GM18951 (cell line): ENCODE measurements around the gene NRG3.

ENCODE experiments used
- POLR2A ChIP-seq: IDR thresholded peaks from 4 replicates; pipeline ENCODE4 v1.6.1; 2011; ENCODE audit warnings: mild to moderate bottlenecking; ENCODE audit not compliant: insufficient read length, insufficient read depth; ENCODE audit errors: extremely low read depth
- in situ Hi-C: fragments of 300-500 bp; cut with MboI; formaldehyde crosslinking; loops from one replicate; pipeline ENCODE4 v1.12.0; 2022; ENCODE audit warnings: low sequenced_read_pairs, mixed read lengths, inconsistent platforms; ENCODE audit not compliant: unreplicated experiment

Gene NRG3

GRCh38 chr10:82194419-82194818 lies 319.4 kb downstream of the NRG3 start:
- TF ChIP-seq POLR2A = no peak
- in situ Hi-C loops = no loop called here

DNA sequence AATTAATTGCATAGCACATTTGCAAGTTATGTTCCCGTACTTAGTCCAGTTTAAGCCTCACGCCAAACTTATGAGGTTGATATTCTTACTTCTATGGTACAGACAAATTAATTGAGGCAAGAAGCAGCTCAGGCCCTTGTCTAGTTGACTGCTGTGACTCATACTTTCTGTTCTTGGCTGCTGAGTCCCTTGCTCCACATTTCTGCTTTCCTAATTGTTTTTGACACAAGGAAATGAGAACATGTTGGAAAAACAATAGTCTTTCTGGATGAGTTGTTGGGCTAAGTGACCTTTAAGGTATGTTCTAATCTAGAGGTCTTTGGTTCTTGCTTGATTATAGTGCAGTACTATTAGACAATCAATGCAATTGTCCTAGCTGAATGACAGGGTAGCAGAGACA lies 331.8 kb downstream of the NRG3 start:
- in situ Hi-C loops = no loop called here
- TF ChIP-seq POLR2A = no peak

DNA sequence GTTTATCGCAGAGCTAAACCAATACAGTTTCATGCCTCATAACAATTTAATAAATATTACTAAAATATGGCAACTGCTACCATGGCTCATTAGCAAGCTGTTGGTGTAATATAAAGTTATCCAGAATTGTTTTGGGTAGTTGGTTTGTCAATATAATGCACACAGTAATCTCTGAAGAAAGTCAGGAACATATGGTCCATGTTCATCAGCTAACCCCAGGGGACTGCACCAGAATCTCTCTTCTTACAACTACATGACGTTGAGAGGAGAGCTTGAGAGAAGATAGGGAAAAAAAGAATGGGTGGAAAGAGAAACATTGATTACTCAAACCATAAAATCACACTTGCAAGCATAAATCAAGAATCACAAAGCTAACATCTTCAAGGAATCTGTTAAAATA lies 333.7 kb downstream of the NRG3 start:
- in situ Hi-C loops = no loop called here
- TF ChIP-seq POLR2A = no peak

DNA sequence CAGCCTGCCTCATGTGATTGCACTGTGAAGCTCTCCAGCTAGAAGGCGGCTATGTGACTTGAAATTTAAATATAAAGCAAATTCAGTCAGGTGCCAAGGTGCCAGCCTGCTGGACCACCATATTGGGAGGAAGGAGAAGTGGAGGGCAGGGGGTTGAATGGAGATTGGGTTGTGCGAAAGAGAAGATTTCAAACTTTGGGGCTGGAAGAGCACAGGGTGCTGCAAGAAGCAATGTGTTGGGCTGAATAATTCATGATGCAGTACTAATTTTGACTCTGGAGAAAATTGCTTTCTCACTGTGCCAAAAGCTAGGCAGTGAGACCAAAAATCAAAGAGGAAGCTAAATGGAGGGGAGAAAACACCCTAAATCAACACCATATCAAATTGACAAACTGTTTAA lies 335.3 kb downstream of the NRG3 start:
- TF ChIP-seq POLR2A = no peak
- in situ Hi-C loops = no loop called here

GRCh38 chr10:82211346-82211745 lies 336.4 kb downstream of the NRG3 start:
- no peak for TF ChIP-seq POLR2A
- in situ Hi-C loops = no loop called here

- TF ChIP-seq POLR2A = no peak
- in situ Hi-C loops = no loop called here
Measured at GRCh38 chr10:82212753-82213152, 337.8 kb downstream of the NRG3 start.

- TF ChIP-seq POLR2A = no peak
- in situ Hi-C loops = no loop called here
Measured at GRCh38 chr10:82213784-82214183, 338.8 kb downstream of the NRG3 start.

- TF ChIP-seq POLR2A = no peak
- in situ Hi-C loops = no loop called here
Measured at GRCh38 chr10:82221056-82221455, 346.1 kb downstream of the NRG3 start.

DNA sequence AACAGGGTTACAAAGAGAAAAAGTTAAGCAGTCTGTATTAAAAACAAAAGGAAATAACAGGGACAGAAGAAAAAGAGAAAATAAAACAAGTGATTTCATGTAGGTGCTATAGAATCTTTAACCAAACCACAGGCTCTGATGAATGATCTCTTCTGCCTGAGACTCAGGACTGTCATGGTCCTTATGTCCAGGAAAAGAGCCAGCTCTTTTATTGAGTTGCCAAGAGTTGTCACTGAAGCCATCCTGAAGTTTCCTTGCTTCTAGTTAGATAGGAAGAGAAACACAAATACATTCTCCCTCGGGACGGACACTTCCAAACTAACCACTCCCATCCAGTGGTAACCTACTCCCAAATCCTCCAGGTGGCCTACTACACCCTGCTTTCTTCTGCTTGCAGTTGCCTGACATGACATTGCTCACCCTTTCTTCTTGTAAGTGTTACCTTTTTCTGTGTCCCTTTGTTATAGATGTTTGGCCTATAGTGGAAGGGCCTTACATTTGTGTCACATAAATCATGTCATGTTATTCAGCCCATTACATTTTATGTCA lies 346.7 kb downstream of the NRG3 start:
- no peak for TF ChIP-seq POLR2A
- in situ Hi-C loops = no loop called here

GRCh38 chr10:82228701-82229100 lies 353.7 kb downstream of the NRG3 start:
- no peak for TF ChIP-seq POLR2A
- in situ Hi-C loops = no loop called here

GRCh38 chr10:82234173-82234572 lies 359.2 kb downstream of the NRG3 start:
- in situ Hi-C loops = no loop called here
- no peak for TF ChIP-seq POLR2A

DNA sequence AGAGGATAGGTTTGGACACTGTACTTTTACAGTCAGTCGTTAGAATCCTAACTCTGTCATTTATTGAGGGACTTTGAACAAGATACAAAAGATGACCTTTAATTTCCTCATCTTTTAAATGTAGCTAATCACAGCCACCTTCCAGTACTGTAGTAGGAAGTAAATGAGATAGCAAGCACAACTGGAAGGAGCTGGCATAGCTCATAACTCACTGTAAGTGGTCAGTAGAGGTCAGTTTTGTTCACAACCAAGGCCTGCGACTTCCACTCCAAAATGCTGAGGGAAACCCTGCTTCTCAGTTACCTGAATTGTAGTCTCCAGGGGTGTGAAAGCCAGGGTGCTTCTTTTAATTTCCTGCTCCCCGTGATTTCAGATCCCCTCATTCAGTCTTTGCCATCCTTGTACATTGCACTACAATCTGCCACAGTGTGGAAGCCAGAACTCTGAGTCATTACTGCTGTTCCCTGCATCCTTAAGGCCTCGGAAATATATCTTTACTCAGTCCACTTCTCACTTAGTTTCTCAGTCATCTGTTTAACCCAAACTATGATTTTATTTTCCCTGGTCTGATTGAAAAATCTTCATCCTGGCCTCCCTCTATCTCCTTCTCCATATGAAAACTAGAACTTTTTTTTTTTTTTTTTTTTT lies 361.2 kb downstream of the NRG3 start:
- in situ Hi-C loops = no loop called here
- no peak for TF ChIP-seq POLR2A

- in situ Hi-C loops = no loop called here
- TF ChIP-seq POLR2A = no peak
Measured at GRCh38 chr10:82238291-82238690, 363.3 kb downstream of the NRG3 start.

- in situ Hi-C loops = no loop called here
- TF ChIP-seq POLR2A = no peak
Measured at GRCh38 chr10:82240408-82240807, 365.4 kb downstream of the NRG3 start.

GRCh38 chr10:82242778-82243177 lies 367.8 kb downstream of the NRG3 start:
- in situ Hi-C loops = no loop called here
- no peak for TF ChIP-seq POLR2A

GRCh38 chr10:82245157-82245556 lies 370.2 kb downstream of the NRG3 start:
- in situ Hi-C loops = no loop called here

More at GRCh38 chr10:82245157-82245556, 370.2 kb downstream of the NRG3 start:
- no peak for TF ChIP-seq POLR2A
